Astrocyte (in vitro differentiated cells and primary cell): ENCODE results near the gene FNDC3B. TPM values are rescaled to one million over a fixed set of nuclear protein-coding genes. Genes with fewer than 3 reads are reported as not detected.

Experiments used
- DNase-seq: peaks from one replicate; pipeline ENCODE4 v3.0.0-alpha.2; 2010; ENCODE audit warnings: low read depth
- FAIRE-seq: peaks from 2 replicates; lab custom pipeline; 2011; peaks lifted over from hg19 to GRCh38; lab: Jason Lieb, UNC
- H2AFZ ChIP-seq: 2 replicates; pipeline ENCODE4 v1.6.0; 2012; ENCODE audit warnings: low read depth, low read length, inconsistent platforms
- H3K27ac ChIP-seq: 2 replicates; pipeline ENCODE4 v1.5.1; 2011; ENCODE audit warnings: low read depth, low read length, inconsistent platforms
- H3K27me3 ChIP-seq: 2 replicates; pipeline ENCODE4 v1.6.0; 2011; ENCODE audit warnings: low read length, inconsistent platforms; ENCODE audit not compliant: insufficient read depth
- H3K36me3 ChIP-seq: 2 replicates; pipeline ENCODE4 v1.5.1; 2011; ENCODE audit warnings: low read length, inconsistent platforms; ENCODE audit not compliant: insufficient read depth
- H3K4me1 ChIP-seq: 2 replicates; pipeline ENCODE4 v1.5.1; 2011; ENCODE audit warnings: low read length, inconsistent platforms; ENCODE audit not compliant: insufficient read depth
- H3K4me2 ChIP-seq: 2 replicates; pipeline ENCODE4 v1.6.0; 2012; ENCODE audit warnings: low read length, inconsistent platforms
- H3K4me3 ChIP-seq: 2 replicates; pipeline ENCODE4 v1.5.1; 2011; ENCODE audit warnings: low read depth, mild to moderate bottlenecking, low read length, inconsistent platforms; ENCODE audit not compliant: insufficient read depth
- H3K79me2 ChIP-seq: 2 replicates; pipeline ENCODE4 v1.6.0; 2012; ENCODE audit warnings: mild to moderate bottlenecking, low read length, inconsistent platforms; ENCODE audit not compliant: insufficient read depth
- H3K9ac ChIP-seq: 2 replicates; pipeline ENCODE4 v1.6.0; 2012; ENCODE audit warnings: mild to moderate bottlenecking, low read length, inconsistent platforms
- H3K9me3 ChIP-seq: 2 replicates; pipeline ENCODE4 v1.5.1; 2012; ENCODE audit warnings: low read depth, mild to moderate bottlenecking, low read length, inconsistent platforms; ENCODE audit not compliant: insufficient read depth
- H4K20me1 ChIP-seq: 2 replicates; pipeline ENCODE4 v1.6.0; 2012; ENCODE audit warnings: low read length, inconsistent platforms; ENCODE audit not compliant: insufficient read depth
- H3K27ac Mint-ChIP-seq: one replicate; pipeline ENCODE4 v1.8.0; 2021; ENCODE audit warnings: mild to moderate bottlenecking, mixed read lengths; ENCODE audit not compliant: unreplicated experiment
- H3K27me3 Mint-ChIP-seq: one replicate; pipeline ENCODE4 v1.8.0; 2021; ENCODE audit warnings: low read depth, mixed read lengths; ENCODE audit not compliant: unreplicated experiment
- H3K36me3 Mint-ChIP-seq: one replicate; pipeline ENCODE4 v1.8.0; 2021; ENCODE audit warnings: low read depth, mixed read lengths; ENCODE audit not compliant: unreplicated experiment
- H3K4me1 Mint-ChIP-seq: one replicate; pipeline ENCODE4 v1.8.0; 2021; ENCODE audit warnings: low read depth, mixed read lengths; ENCODE audit not compliant: unreplicated experiment
- H3K4me3 Mint-ChIP-seq: one replicate; pipeline ENCODE4 v1.8.0; 2021; ENCODE audit warnings: mild to moderate bottlenecking, moderate library complexity, mixed read lengths; ENCODE audit not compliant: unreplicated experiment
- H3K9me3 Mint-ChIP-seq: one replicate; pipeline ENCODE4 v1.8.0; 2021; ENCODE audit warnings: mild to moderate bottlenecking, mixed read lengths; ENCODE audit not compliant: unreplicated experiment
- CTCF ChIP-seq: IDR thresholded peaks from 2 replicates; pipeline ENCODE4 v1.5.1; 2011; ENCODE audit warnings: low read depth, mild to moderate bottlenecking, inconsistent platforms, low read length, moderate library complexity; ENCODE audit not compliant: insufficient read depth
- EZH2 ChIP-seq: IDR thresholded peaks from 2 replicates; pipeline ENCODE4 v1.6.1; 2012; ENCODE audit warnings: mild to moderate bottlenecking, low read length, inconsistent platforms; ENCODE audit not compliant: insufficient read depth
- total RNA-seq: library from RNA; stranded (reverse); gene quantifications from 2 replicates; pipeline ENCODE4 v1.2.1, GENCODE V29; 2021

FNDC3B gene
- total RNA-seq, 1 donor from 2014 or later: 327 TPM

GRCh38 chr3:172138792-172139507, 99.6 kb downstream of the FNDC3B start:
- Histone ChIP-seq H3K4me1 (peaks cover 74% of the 10 kb centered on the region), H3K36me3 (peaks cover 14% of the 10 kb centered on the region), H3K27ac (peak overlapping the region; percentile 92), H4K20me1 (peaks cover 3% of the 10 kb centered on the region), H3K9ac (peak overlapping the region; percentile 76), H3K4me3 (no peak overlapping the region), H3K27me3 (no peaks in the 10 kb centered on the region), H3K79me2 (peaks cover 72% of the 10 kb centered on the region), H3K4me2 (peak overlapping the region; percentile 57), H2AFZ (no peak overlapping the region), H3K9me3 (no peaks in the 10 kb centered on the region)
- Mint-ChIP-seq H3K9me3 (no peaks in the 10 kb centered on the region), H3K36me3 (peaks cover 11% of the 10 kb centered on the region), H3K27ac (peak overlapping the region; percentile 96), H3K4me3 (peak overlapping the region; percentile 66), H3K4me1 (peaks cover 78% of the 10 kb centered on the region), H3K27me3 (no peaks in the 10 kb centered on the region)
- FAIRE-seq (no peak), DNase-seq (peak; percentile 52)
- TF ChIP-seq CTCF (no peak), EZH2 (no peak)

- DNase-seq (no peak), FAIRE-seq (no peak)
- H3K4me2 ChIP-seq: peak overlapping the region; percentile 57
- no peaks in the 10 kb centered on the region for H3K27me3 ChIP-seq
- peaks cover 3% of the 10 kb centered on the region for H4K20me1 ChIP-seq
- Mint-ChIP-seq H3K9me3 (no peaks in the 10 kb centered on the region), H3K36me3 (peaks cover 16% of the 10 kb centered on the region), H3K4me1 (peaks cover 81% of the 10 kb centered on the region), H3K4me3 (no peak overlapping the region), H3K27me3 (no peaks in the 10 kb centered on the region), H3K27ac (peak overlapping the region; percentile 76)
- peak overlapping the region; percentile 76 for H3K9ac ChIP-seq
- no peak overlapping the region for H3K4me3 ChIP-seq
- H3K79me2 ChIP-seq: peaks cover 74% of the 10 kb centered on the region
- H3K36me3 ChIP-seq: peaks cover 9% of the 10 kb centered on the region
- no peak overlapping the region for H2AFZ ChIP-seq
- no peaks in the 10 kb centered on the region for H3K9me3 ChIP-seq
- H3K27ac ChIP-seq: peak overlapping the region; percentile 92
- H3K4me1 ChIP-seq: peaks cover 74% of the 10 kb centered on the region
- TF ChIP-seq CTCF (no peak), EZH2 (no peak)
Observed at GRCh38 chr3:172139528-172140276, 100.3 kb downstream of the FNDC3B start.
